Vagina (tissue), 2 donors: ENCODE measurements around the gene LONP2. TPM values are rescaled to one million over a fixed set of nuclear protein-coding genes. Genes with fewer than 3 reads are reported as not detected.
"Not testable (repeated sequence)": the region's sequence is repeated elsewhere in the genome, so short reads cannot be mapped to it uniquely, and the experiment has no call there.

ENCODE experiments used
- DNase-seq, 2 donors: peaks; one replicate each; pipeline ENCODE4 v3.0.0-alpha.2; 2017; ENCODE audit errors: extremely low spot score in 2 of 2
- H3K27ac ChIP-seq: fragments of 200-600 bp; sonication (generic); one replicate; pipeline ENCODE4 v1.5.1; 2019
- H3K27me3 ChIP-seq: fragments of 200-600 bp; sonication (generic); one replicate; pipeline ENCODE4 v1.5.1; 2019
- H3K36me3 ChIP-seq, 2 donors: fragments of 200-600 bp; sonication (generic); one replicate each; pipeline ENCODE4 v1.5.1; 2017 to 2019
- H3K4me1 ChIP-seq: fragments of 200-600 bp; sonication (generic); one replicate; pipeline ENCODE4 v1.5.1; 2019
- H3K4me3 ChIP-seq, 2 donors: fragments of 200-600 bp; sonication (generic); 1 replicate in 1 of 2; 2 replicates in 1 of 2; pipeline ENCODE4 v1.5.1; 2016 to 2019
- H3K9me3 ChIP-seq: fragments of 200-600 bp; sonication (generic); one replicate; pipeline ENCODE4 v1.5.1; 2019
- CTCF ChIP-seq, 3 experiments: fragments of 450-650 bp in 2 of 3; fragments of 200-600 bp in 1 of 3; sonication (generic) in 1 of 3; IDR thresholded peaks; one replicate each; pipeline ENCODE4 v1.5.1; 2017 to 2019; ENCODE audit warnings: antibody characterized with exemption in 3 of 3, mild to moderate bottlenecking in 2 of 3, moderate library complexity in 2 of 3
- POLR2A ChIP-seq, 2 donors: fragments of 450-650 bp; IDR thresholded peaks; one replicate each; pipeline ENCODE4 v1.6.1; 2017; ENCODE audit warnings: antibody characterized with exemption in 2 of 2, mild to moderate bottlenecking in 2 of 2, moderate library complexity in 2 of 2
- POLR2AphosphoS5 ChIP-seq, 2 donors: sonication (generic); formaldehyde crosslinking; IDR thresholded peaks; one replicate each; pipeline ENCODE4 v1.9.0; 2017; ENCODE audit warnings: antibody characterized with exemption in 2 of 2, mild to moderate bottlenecking in 2 of 2, low read depth in 1 of 2; ENCODE audit not compliant: insufficient read depth in 1 of 2
- intact Hi-C: fragments of 100-400 bp; cut with DNase I; formaldehyde crosslinking; loops from one replicate; pipeline ENCODE4 v1.15.1; 2023
- total RNA-seq: library from RNA; depleted of rRNA; stranded (reverse); fragments of >200 nt; gene quantifications from one replicate; pipeline ENCODE4 v1.2.3, GENCODE V29; 2016

LONP2 gene
- total RNA-seq, 1 donor from 2014 or later = 40.3 TPM

DNA sequence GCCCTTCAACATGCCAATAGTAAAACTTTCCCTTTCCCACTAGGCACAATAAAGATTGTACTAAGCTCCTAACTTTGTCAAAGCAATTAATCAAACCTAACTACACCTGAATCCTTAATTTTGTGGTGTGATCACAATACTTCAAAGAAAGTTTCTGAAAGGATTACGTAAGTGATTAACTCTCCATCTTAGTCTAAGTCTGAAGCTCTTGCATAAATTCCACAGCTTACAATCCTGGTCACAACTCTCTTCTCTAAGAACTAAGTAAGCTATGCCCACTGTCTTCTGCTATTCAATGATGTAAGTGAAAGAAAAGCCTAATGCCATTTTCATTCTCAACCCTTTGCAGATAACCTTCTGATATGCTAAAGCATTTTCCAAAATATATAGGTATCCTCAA lies 125.7 kb downstream of the LONP2 start:
- Histone ChIP-seq H3K36me3 (no peaks in the 10 kb centered on the region), H3K4me1 (peaks cover 69% of the 10 kb centered on the region), H3K4me3 (no peak overlapping the region), H3K27me3 (no peaks in the 10 kb centered on the region), H3K9me3 (no peaks in the 10 kb centered on the region), H3K27ac (no peak overlapping the region)
- intact Hi-C loops = no loop called here
- no peak for DNase-seq
- TF ChIP-seq POLR2A (IDR thresholded peaks at IDR 0.05) (no peak), POLR2AphosphoS5 (IDR thresholded peaks at IDR 0.05; ENCODE audit: insufficient read depth in 1 of 2, low read depth in 1 of 2) (no peak), CTCF (IDR thresholded peaks at IDR 0.05) (no peak)

GRCh38 chr16:48370229-48370628 lies 126.1 kb downstream of the LONP2 start:
- H3K27me3 ChIP-seq = no peaks in the 10 kb centered on the region
- intact Hi-C loops = no loop called here
- TF ChIP-seq POLR2A (IDR thresholded peaks at IDR 0.05) (no peak), POLR2AphosphoS5 (IDR thresholded peaks at IDR 0.05; ENCODE audit: insufficient read depth in 1 of 2, low read depth in 1 of 2) (no peak), CTCF (IDR thresholded peaks at IDR 0.05) (no peak)
- no peaks in the 10 kb centered on the region for H3K9me3 ChIP-seq
- no peak overlapping the region for H3K27ac ChIP-seq
- no peak overlapping the region for H3K4me3 ChIP-seq
- peaks cover 69% of the 10 kb centered on the region for H3K4me1 ChIP-seq
- DNase-seq = no peak
- H3K36me3 ChIP-seq = no peaks in the 10 kb centered on the region

DNA sequence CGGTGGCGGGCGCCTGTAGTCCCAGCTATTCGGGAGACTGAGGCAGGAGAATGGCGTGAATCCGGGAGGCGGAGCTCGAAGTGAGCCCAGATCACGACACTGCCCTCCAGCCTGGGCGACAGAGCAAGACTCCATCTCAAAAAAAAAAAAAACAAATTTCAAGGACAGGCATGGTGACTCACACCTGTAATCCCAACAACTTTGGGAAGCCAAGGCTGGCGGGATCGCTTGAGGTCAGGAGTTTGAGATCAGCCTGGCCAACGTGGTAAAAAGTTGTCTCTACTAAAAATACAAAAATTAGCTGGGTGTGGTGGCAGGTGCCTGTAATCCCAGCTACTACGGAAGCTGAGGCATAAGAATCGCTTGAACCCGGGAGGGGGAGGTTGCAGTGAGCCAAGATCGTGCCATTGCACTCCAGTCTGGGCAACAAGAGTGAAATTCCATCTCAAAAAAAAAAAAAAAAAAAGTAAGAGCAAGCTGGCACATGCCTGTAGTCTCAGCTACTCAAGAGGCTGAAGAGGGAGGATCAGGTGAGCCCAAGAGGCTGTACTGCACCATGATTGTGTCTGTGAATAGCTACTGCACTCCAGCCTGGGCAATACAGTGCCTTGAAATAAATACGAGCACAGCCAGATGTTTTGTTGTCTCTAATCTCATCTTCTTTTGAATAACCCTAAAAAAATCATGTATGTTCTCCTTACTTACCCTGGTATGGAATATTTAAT lies 126.7 kb downstream of the LONP2 start:
- peaks cover 70% of the 10 kb centered on the region for H3K4me1 ChIP-seq
- H3K36me3 ChIP-seq, H3K4me3 ChIP-seq, intact Hi-C loops, H3K27me3 ChIP-seq, H3K27ac ChIP-seq, H3K9me3 ChIP-seq: not testable (repeated sequence)
- DNase-seq = peak in 1 of 2 donors; percentile 58

GRCh38 chr16:48371393-48371780 lies 127.3 kb downstream of the LONP2 start:
- H3K9me3 ChIP-seq = no peaks in the 10 kb centered on the region
- no peak overlapping the region for H3K4me3 ChIP-seq
- H3K4me1 ChIP-seq = peaks cover 74% of the 10 kb centered on the region
- no peak for DNase-seq
- H3K36me3 ChIP-seq = no peaks in the 10 kb centered on the region
- intact Hi-C loops = no loop called here
- no peaks in the 10 kb centered on the region for H3K27me3 ChIP-seq
- TF ChIP-seq POLR2AphosphoS5 (IDR thresholded peaks at IDR 0.05; ENCODE audit: insufficient read depth in 1 of 2, low read depth in 1 of 2) (no peak), POLR2A (IDR thresholded peaks at IDR 0.05) (no peak), CTCF (IDR thresholded peaks at IDR 0.05) (no peak)
- H3K27ac ChIP-seq = no peak overlapping the region

GRCh38 chr16:48372744-48373143 lies 128.6 kb downstream of the LONP2 start:
- Histone ChIP-seq H3K27me3 (no peaks in the 10 kb centered on the region), H3K4me3 (no peak overlapping the region), H3K9me3 (no peaks in the 10 kb centered on the region), H3K4me1 (peaks cover 74% of the 10 kb centered on the region), H3K27ac (no peak overlapping the region), H3K36me3 (no peaks in the 10 kb centered on the region)
- DNase-seq = no peak
- no peak for TF ChIP-seq POLR2AphosphoS5 (IDR thresholded peaks at IDR 0.05; ENCODE audit: insufficient read depth in 1 of 2, low read depth in 1 of 2)
- no peak for TF ChIP-seq POLR2A (IDR thresholded peaks at IDR 0.05)
- no peak for TF ChIP-seq CTCF (IDR thresholded peaks at IDR 0.05)
- intact Hi-C loops = no loop called here
